ENCODE measurements around the gene ACADM. TPM values are rescaled to one million over a fixed set of nuclear protein-coding genes. Genes with fewer than 3 reads are reported as not detected.

ACADM gene
- total RNA-seq, 1 experiment from 2014 or later: 37.9 TPM

GRCh38 chr1:75696000-75696399, 28.5 kb upstream of the ACADM start:
- no peak for ATAC-seq

More at GRCh38 chr1:75696000-75696399, 28.5 kb upstream of the ACADM start:
- Mint-ChIP-seq H3K36me3 (no peaks in the 10 kb centered on the region), H3K27me3 (ENCODE audit: low read depth) (no peaks in the 10 kb centered on the region; the same call in 1 of the 2 replicates), H3K4me1 (peaks cover 4% of the 10 kb centered on the region), H3K9me3 (no peaks in the 10 kb centered on the region; the same call in 1 of the 2 replicates), H3K4me3 (no peak overlapping the region), H3K27ac (no peak overlapping the region)
- TF ChIP-seq NR3C1 (CRISPR knock-in tag; conservative IDR thresholded peaks at IDR 0.05; ENCODE audit: low read depth) (no peak), ERG (CRISPR knock-in tag; IDR thresholded peaks at IDR 0.05) (no peak), ZNF416 (CRISPR knock-in tag; IDR thresholded peaks at IDR 0.05) (no peak), AR (CRISPR knock-in tag; IDR thresholded peaks at IDR 0.05) (no peak), SMAD4 (CRISPR knock-in tag; IDR thresholded peaks at IDR 0.05) (no peak), ARID4B (CRISPR knock-in tag; IDR thresholded peaks at IDR 0.05; ENCODE audit: borderline replicate concordance) (no peak), GTF2I (CRISPR knock-in tag; conservative IDR thresholded peaks at IDR 0.05) (no peak), ATF6 (CRISPR knock-in tag; IDR thresholded peaks at IDR 0.05) (no peak), OVOL2 (CRISPR knock-in tag; IDR thresholded peaks at IDR 0.05; ENCODE audit: borderline replicate concordance) (no peak), E2F1 (CRISPR knock-in tag; IDR thresholded peaks at IDR 0.05) (no peak), MXD4 (CRISPR knock-in tag; IDR thresholded peaks at IDR 0.05; ENCODE audit: borderline replicate concordance) (no peak), SP1 (CRISPR knock-in tag; conservative IDR thresholded peaks at IDR 0.05) (no peak), ZBTB21 (CRISPR knock-in tag; IDR thresholded peaks at IDR 0.05; ENCODE audit: borderline replicate concordance) (no peak), ELF4 (CRISPR knock-in tag; IDR thresholded peaks at IDR 0.05; ENCODE audit: low read depth) (no peak), ZNF317 (CRISPR knock-in tag; IDR thresholded peaks at IDR 0.05; ENCODE audit: borderline replicate concordance, low read depth) (no peak), HMGXB4 (CRISPR knock-in tag; IDR thresholded peaks at IDR 0.05) (no peak), STAT6 (CRISPR knock-in tag; conservative IDR thresholded peaks at IDR 0.05; ENCODE audit: low read depth) (no peak), SOX15 (CRISPR knock-in tag; IDR thresholded peaks at IDR 0.05) (no peak)
- DNase-seq (ENCODE audit: low spot score): no peak
- ChIA-PET POLR2A (no interaction called here), CTCF (interaction anchor here (0.6 kb wide), 1 partner anchor 70 kb away, joined by 4 read pairs; no protein-coding TSS in a partner anchor)

Measured in WTC11 (cell line).